Esophagus mucosa (tissue), 1 donor: ENCODE results near the gene ST3GAL4. TPM values are rescaled to one million over a fixed set of nuclear protein-coding genes. Genes with fewer than 3 reads are reported as not detected.

Experiments used
- ATAC-seq: fragments of 200-7000 bp; cut with Tn5 transposase; one replicate; pipeline ENCODE4 v1.9.1; 2020
- total RNA-seq: library from RNA; stranded (reverse); gene quantifications from one replicate; pipeline ENCODE4 v1.2.4, GENCODE V29; 2023
- donor health status: DM: yes; HTN: yes; CAD: no.

The ST3GAL4 gene
- total RNA-seq, 1 donor from 2014 or later: 54.2 TPM

- ATAC-seq: no peak
These were observed 54.1 kb downstream of the ST3GAL4 start for GRCh38 chr11:126409620-126409985.

GRCh38 chr11:126410649-126411048, 55.2 kb downstream of the ST3GAL4 start:
- ATAC-seq: no peak

- no peak for ATAC-seq
These were observed 56.5 kb downstream of the ST3GAL4 start for GRCh38 chr11:126411971-126412381.

GRCh38 chr11:126413426-126413825, 57.9 kb downstream of the ST3GAL4 start:
- no peak for ATAC-seq

- ATAC-seq: no peak
These were observed 58.4 kb downstream of the ST3GAL4 start for GRCh38 chr11:126413843-126414405.

GRCh38 chr11:126414615-126415014, 59.1 kb downstream of the ST3GAL4 start:
- ATAC-seq: peak; percentile 74

- no peak for ATAC-seq
These were observed 59.6 kb downstream of the ST3GAL4 start for GRCh38 chr11:126415128-126415527.

- no peak for ATAC-seq
These were observed 60.4 kb downstream of the ST3GAL4 start for GRCh38 chr11:126415669-126416420.

- ATAC-seq: peak; percentile 78
These were observed 61.1 kb downstream of the ST3GAL4 start for GRCh38 chr11:126416542-126417090.

- peak; percentile 30 for ATAC-seq
These were observed 61.8 kb downstream of the ST3GAL4 start for GRCh38 chr11:126417091-126417862.

GRCh38 chr11:126418887-126419286, 63.4 kb downstream of the ST3GAL4 start:
- no peak for ATAC-seq

- ATAC-seq: no peak
These were observed 64.6 kb downstream of the ST3GAL4 start for GRCh38 chr11:126419801-126420697.

- no peak for ATAC-seq
These were observed 65.3 kb downstream of the ST3GAL4 start for GRCh38 chr11:126420698-126421256.

- ATAC-seq: no peak
These were observed 65.8 kb downstream of the ST3GAL4 start for GRCh38 chr11:126421271-126421671.

GRCh38 chr11:126422446-126422845, 67.0 kb downstream of the ST3GAL4 start:
- no peak for ATAC-seq

- ATAC-seq: no peak
These were observed 67.7 kb downstream of the ST3GAL4 start for GRCh38 chr11:126423154-126423553.

GRCh38 chr11:126423743-126424142, 68.3 kb downstream of the ST3GAL4 start:
- ATAC-seq: peak; percentile 15

GRCh38 chr11:126424471-126425039, 69.1 kb downstream of the ST3GAL4 start:
- no peak for ATAC-seq

- peak; percentile 45 for ATAC-seq
These were observed 70.6 kb downstream of the ST3GAL4 start for GRCh38 chr11:126426106-126426505.

GRCh38 chr11:126426820-126427749, 71.6 kb downstream of the ST3GAL4 start:
- ATAC-seq: no peak
